Panc1 (cell line): ENCODE data around the gene PEX10. TPM values are rescaled to one million over a fixed set of nuclear protein-coding genes. Genes with fewer than 3 reads are reported as not detected.

Source experiments
- ATAC-seq: fragments of 200-7000 bp; cut with Tn5 transposase; 2 replicates; pipeline ENCODE4 v1.9.1; 2020; ENCODE audit warnings: mild to moderate bottlenecking, moderate library complexity
- BruUV-seq: library from RNA; stranded (reverse); fragments of 400-500 nt; replicated peaks from 2 replicates; lab custom pipeline; 2021; lab: Mats Ljungman, UMichigan
- CTCF ChIA-PET: fragments of 300-600 bp; sonication (Branson Sonifier 250); formaldehyde crosslinking; loops from one replicate; lab custom pipeline; 2022; ENCODE audit warnings: antibody characterized with exemption; lab: Charles Lee
- POLR2A ChIA-PET: fragments of 300-600 bp; sonication (Branson Sonifier 250); formaldehyde crosslinking; loops from one replicate; lab custom pipeline; 2022; ENCODE audit warnings: antibody characterized with exemption; lab: Charles Lee
- DNase-seq: peaks from one replicate; pipeline ENCODE4 v3.0.0-alpha.2; 2010; ENCODE audit warnings: low read depth, low spot score
- H3K27ac ChIP-seq: 2 replicates; pipeline ENCODE4 v1.5.1; 2011; ENCODE audit warnings: mild to moderate bottlenecking, low read length, inconsistent platforms
- H3K27me3 ChIP-seq: fragments of 200-500 bp; sonication (Bioruptor generic); 2 replicates; pipeline ENCODE4 v1.6.0; 2014; ENCODE audit warnings: low read length, inconsistent platforms; ENCODE audit not compliant: control insufficient read depth, insufficient read depth
- H3K36me3 ChIP-seq: fragments of 200-500 bp; sonication (Bioruptor generic); 2 replicates; pipeline ENCODE4 v1.5.1; 2014; ENCODE audit warnings: inconsistent platforms, mild to moderate bottlenecking, low read length, moderate library complexity; ENCODE audit not compliant: control insufficient read depth, insufficient read depth
- H3K4me1 ChIP-seq: 2 replicates; pipeline ENCODE4 v1.5.1; 2011; ENCODE audit warnings: inconsistent platforms, mild to moderate bottlenecking, low read length, moderate library complexity; ENCODE audit not compliant: control insufficient read depth, insufficient read depth
- H3K4me3 ChIP-seq, 2 experiments: 2 replicates each; pipeline ENCODE4 v1.5.1; 2011 to 2012; ENCODE audit warnings: low read depth in 2 of 2, low read length in 2 of 2, mild to moderate bottlenecking in 2 of 2, inconsistent platforms in 1 of 2, moderate library complexity in 1 of 2
- H3K9me3 ChIP-seq: fragments of 200-500 bp; sonication (Bioruptor generic); 2 replicates; pipeline ENCODE4 v1.5.1; 2014; ENCODE audit warnings: low read depth, mild to moderate bottlenecking, inconsistent platforms, low read length, moderate library complexity; ENCODE audit not compliant: control insufficient read depth, insufficient read depth
- POLR2AphosphoS5 ChIP-seq: IDR thresholded peaks from 2 replicates; pipeline ENCODE4 v1.6.1; 2012; ENCODE audit warnings: mild to moderate bottlenecking, low read depth, low read length, moderate library complexity
- SIN3A ChIP-seq: IDR thresholded peaks from 2 replicates; pipeline ENCODE4 v1.6.1; 2012; ENCODE audit warnings: low read depth, mild to moderate bottlenecking, low read length, moderate library complexity, borderline replicate concordance; ENCODE audit not compliant: insufficient read depth
- TCF7L2 ChIP-seq: IDR thresholded peaks from 2 replicates; pipeline ENCODE4 v1.6.1; 2011; ENCODE audit warnings: mild to moderate bottlenecking, low read depth, low read length, inconsistent platforms
- in situ Hi-C: cut with HindIII; loops from 2 replicates; pipeline ENCODE4 v1.10.0; 2016; ENCODE audit warnings: low sequenced_read_pairs, low pct_unique_long_range_greater_than_20kb
- intact Hi-C: fragments of 100-400 bp; cut with micrococcal nuclease; formaldehyde crosslinking; loops from one replicate; pipeline ENCODE4 v1.10.0; 2022; ENCODE audit not compliant: unreplicated experiment
- total RNA-seq: library from RNA; stranded (reverse); gene quantifications from one replicate; pipeline ENCODE4 v1.2.1, GENCODE V29; 2021; ENCODE audit not compliant: unreplicated experiment
- TF ChIP-seq, protein P1 (sequence below), 2 experiments: IDR thresholded peaks; 2 replicates each; pipeline ENCODE4 v1.6.1; 2011 to 2012; ENCODE audit warnings: low read depth in 2 of 2, control low read depth in 1 of 2, low read length in 1 of 2, mild to moderate bottlenecking in 1 of 2, moderate library complexity in 1 of 2; ENCODE audit not compliant: insufficient read depth in 1 of 2
- TF ChIP-seq, protein P2 (sequence below): fragments of 450-650 bp; IDR thresholded peaks from 2 replicates; pipeline ENCODE4 v1.5.1; 2017; ENCODE audit warnings: mild to moderate bottlenecking

PEX10 gene
- total RNA-seq, 1 experiment from 2014 or later = 49.8 TPM

DNA sequence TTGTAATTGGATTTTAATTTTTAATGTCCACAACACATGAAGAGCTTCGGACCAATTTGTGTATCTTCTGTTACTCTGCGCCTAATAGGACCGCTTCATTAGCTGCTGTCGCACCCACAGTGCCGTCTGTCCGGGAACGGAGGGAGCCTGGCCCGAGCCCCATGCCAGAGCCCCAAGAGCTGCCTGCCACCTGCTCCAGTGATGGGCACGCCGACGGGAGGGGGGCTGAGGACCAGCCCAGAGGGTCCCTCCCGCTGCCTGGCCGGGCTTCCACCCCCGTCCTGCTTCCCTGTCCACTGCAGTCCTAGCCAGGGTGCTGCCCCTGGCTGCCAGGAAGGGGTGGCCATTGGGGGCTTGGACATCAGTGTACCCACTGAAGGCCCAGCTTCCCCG lies 33.5 kb upstream of the PEX10 start:
- intact Hi-C loops = no loop called here
- Histone ChIP-seq H3K4me3 (peak overlapping the region in 1 of 2 experiments; percentile 39; a peak in 2 of 4 replicates), H3K27me3 (no peaks in the 10 kb centered on the region), H3K4me1 (peaks cover 78% of the 10 kb centered on the region), H3K36me3 (no peaks in the 10 kb centered on the region), H3K27ac (peak overlapping the region; percentile 96), H3K9me3 (no peaks in the 10 kb centered on the region)
- TF ChIP-seq TCF7L2 = no peak
- no peak for TF ChIP-seq POLR2AphosphoS5
- TF ChIP-seq, protein P1, sequence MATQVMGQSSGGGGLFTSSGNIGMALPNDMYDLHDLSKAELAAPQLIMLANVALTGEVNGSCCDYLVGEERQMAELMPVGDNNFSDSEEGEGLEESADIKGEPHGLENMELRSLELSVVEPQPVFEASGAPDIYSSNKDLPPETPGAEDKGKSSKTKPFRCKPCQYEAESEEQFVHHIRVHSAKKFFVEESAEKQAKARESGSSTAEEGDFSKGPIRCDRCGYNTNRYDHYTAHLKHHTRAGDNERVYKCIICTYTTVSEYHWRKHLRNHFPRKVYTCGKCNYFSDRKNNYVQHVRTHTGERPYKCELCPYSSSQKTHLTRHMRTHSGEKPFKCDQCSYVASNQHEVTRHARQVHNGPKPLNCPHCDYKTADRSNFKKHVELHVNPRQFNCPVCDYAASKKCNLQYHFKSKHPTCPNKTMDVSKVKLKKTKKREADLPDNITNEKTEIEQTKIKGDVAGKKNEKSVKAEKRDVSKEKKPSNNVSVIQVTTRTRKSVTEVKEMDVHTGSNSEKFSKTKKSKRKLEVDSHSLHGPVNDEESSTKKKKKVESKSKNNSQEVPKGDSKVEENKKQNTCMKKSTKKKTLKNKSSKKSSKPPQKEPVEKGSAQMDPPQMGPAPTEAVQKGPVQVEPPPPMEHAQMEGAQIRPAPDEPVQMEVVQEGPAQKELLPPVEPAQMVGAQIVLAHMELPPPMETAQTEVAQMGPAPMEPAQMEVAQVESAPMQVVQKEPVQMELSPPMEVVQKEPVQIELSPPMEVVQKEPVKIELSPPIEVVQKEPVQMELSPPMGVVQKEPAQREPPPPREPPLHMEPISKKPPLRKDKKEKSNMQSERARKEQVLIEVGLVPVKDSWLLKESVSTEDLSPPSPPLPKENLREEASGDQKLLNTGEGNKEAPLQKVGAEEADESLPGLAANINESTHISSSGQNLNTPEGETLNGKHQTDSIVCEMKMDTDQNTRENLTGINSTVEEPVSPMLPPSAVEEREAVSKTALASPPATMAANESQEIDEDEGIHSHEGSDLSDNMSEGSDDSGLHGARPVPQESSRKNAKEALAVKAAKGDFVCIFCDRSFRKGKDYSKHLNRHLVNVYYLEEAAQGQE (IDR thresholded peaks at IDR 0.05; ENCODE audit: insufficient read depth in 1 of 2, low read depth in 2 of 2, low read length in 1 of 2) = no peak
- TF ChIP-seq, protein P2, sequence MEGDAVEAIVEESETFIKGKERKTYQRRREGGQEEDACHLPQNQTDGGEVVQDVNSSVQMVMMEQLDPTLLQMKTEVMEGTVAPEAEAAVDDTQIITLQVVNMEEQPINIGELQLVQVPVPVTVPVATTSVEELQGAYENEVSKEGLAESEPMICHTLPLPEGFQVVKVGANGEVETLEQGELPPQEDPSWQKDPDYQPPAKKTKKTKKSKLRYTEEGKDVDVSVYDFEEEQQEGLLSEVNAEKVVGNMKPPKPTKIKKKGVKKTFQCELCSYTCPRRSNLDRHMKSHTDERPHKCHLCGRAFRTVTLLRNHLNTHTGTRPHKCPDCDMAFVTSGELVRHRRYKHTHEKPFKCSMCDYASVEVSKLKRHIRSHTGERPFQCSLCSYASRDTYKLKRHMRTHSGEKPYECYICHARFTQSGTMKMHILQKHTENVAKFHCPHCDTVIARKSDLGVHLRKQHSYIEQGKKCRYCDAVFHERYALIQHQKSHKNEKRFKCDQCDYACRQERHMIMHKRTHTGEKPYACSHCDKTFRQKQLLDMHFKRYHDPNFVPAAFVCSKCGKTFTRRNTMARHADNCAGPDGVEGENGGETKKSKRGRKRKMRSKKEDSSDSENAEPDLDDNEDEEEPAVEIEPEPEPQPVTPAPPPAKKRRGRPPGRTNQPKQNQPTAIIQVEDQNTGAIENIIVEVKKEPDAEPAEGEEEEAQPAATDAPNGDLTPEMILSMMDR = no peak
- no peak for TF ChIP-seq SIN3A
- ChIA-PET POLR2A (no interaction called here), CTCF (no interaction called here)
- in situ Hi-C loops = no loop called here
- ATAC-seq = no peak
- no TSS peak for BruUV-seq
- DNase-seq = no peak

DNA sequence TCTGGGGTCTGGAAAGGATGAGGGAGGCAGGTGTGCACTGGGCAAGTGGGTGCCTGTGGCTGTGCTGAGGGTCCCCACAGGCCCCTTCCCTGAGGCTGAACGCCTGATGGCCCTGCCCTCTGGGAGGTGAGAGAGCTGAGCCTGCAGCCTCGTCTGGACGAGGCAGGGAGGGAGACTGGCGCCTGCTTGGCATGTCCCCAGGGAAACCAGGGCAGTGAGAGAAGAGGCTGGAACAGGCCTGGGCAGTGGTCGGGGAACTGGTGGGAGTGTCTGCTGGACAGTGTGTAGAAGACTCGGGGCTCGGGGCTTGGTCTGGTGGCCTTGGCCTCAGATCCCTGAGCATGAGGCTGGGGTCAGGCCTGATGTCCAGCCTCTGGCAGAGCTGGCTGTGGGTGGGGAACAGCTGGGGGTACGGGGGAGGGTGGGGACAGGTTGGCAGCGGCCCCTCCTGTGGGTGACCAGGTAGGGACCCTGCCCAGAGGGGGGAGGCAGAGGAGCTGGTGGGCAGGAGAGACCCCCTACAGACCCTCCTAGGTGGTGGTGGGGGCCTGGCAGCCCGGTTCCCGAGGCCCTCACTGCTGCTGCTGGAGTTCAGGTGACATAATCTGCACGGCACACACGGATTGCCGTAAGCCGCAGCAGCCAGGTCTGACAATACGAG lies 32.9 kb upstream of the PEX10 start:
- TF ChIP-seq, protein P2 = no peak
- TF ChIP-seq SIN3A (no peak), POLR2AphosphoS5 (no peak), TCF7L2 (no peak)
- TF ChIP-seq, protein P1 (IDR thresholded peaks at IDR 0.05; ENCODE audit: insufficient read depth in 1 of 2, low read depth in 2 of 2, low read length in 1 of 2) = no peak
- BruUV-seq = no TSS peak
- no peak for ATAC-seq
- H3K4me3 ChIP-seq = peak overlapping the region; percentile 46 to 73; a peak in 3 of 4 replicates
- H3K27ac ChIP-seq = peak overlapping the region; percentile 96
- intact Hi-C loops = no loop called here
- H3K4me1 ChIP-seq = peaks cover 75% of the 10 kb centered on the region
- H3K27me3 ChIP-seq = no peaks in the 10 kb centered on the region
- in situ Hi-C loops = no loop called here
- H3K36me3 ChIP-seq = no peaks in the 10 kb centered on the region
- DNase-seq = no peak
- POLR2A ChIA-PET = no interaction called here
- H3K9me3 ChIP-seq = no peaks in the 10 kb centered on the region
- CTCF ChIA-PET = no interaction called here
